Activated naive CD4-positive, alpha-beta T cell treated with anti-CD3 and anti-CD28 coated beads, Interleukin-2, amount 50 U/mL, for 16 hours (primary cell): ENCODE results near the gene ZNF627.
"Not testable (repeated sequence)": the region's sequence is repeated elsewhere in the genome, so short reads cannot be mapped to it uniquely, and the experiment has no call there.

Experiments used
- DNase-seq: peaks from one replicate; pipeline ENCODE4 v3.0.0-alpha.2; 2020

ZNF627 gene

GRCh38 chr19:11597202-11598102 lies at the start of gene ZNF627:
TSS of gene ZNF627 (plus strand) at chr19:11597483. CDS start at chr19:11597628, 145 bp downstream.
- peak; percentile 97 for DNase-seq

- DNase-seq = no peak
Measured at GRCh38 chr19:11547929-11548700, 49.2 kb upstream of the ZNF627 start.

- DNase-seq = no peak
Measured at GRCh38 chr19:11549386-11549953, 47.8 kb upstream of the ZNF627 start.

GRCh38 chr19:11550265-11550664 lies 47.0 kb upstream of the ZNF627 start:
- no peak for DNase-seq

GRCh38 chr19:11551603-11552235 lies 45.6 kb upstream of the ZNF627 start:
- no peak for DNase-seq

- no peak for DNase-seq
Measured at GRCh38 chr19:11552666-11553372, 44.5 kb upstream of the ZNF627 start.

- DNase-seq = no peak
Measured at GRCh38 chr19:11554160-11554559, 43.1 kb upstream of the ZNF627 start.

GRCh38 chr19:11555246-11555645 lies 42.0 kb upstream of the ZNF627 start:
- no peak for DNase-seq

- DNase-seq = no peak
Measured at GRCh38 chr19:11556634-11557420, 40.5 kb upstream of the ZNF627 start.

GRCh38 chr19:11558881-11559828 lies 38.1 kb upstream of the ZNF627 start, which contains the start of gene ELOF1:
TSS of gene ELOF1 (minus strand) at chr19:11559230. CDS start at chr19:11554347, 4,883 bp downstream.
- peak; percentile 97 for DNase-seq

GRCh38 chr19:11560404-11561051 lies 36.8 kb upstream of the ZNF627 start:
- DNase-seq = peak; percentile 58

- DNase-seq = no peak
Measured at GRCh38 chr19:11563532-11563931, 33.8 kb upstream of the ZNF627 start.

GRCh38 chr19:11564082-11564807 lies 33.0 kb upstream of the ZNF627 start:
- not testable (repeated sequence) for DNase-seq

- not testable (repeated sequence) for DNase-seq
Measured at GRCh38 chr19:11565649-11565980, 31.7 kb upstream of the ZNF627 start.

GRCh38 chr19:11566164-11566563 lies 31.1 kb upstream of the ZNF627 start:
- no peak for DNase-seq

GRCh38 chr19:11570039-11570462 lies 27.2 kb upstream of the ZNF627 start:
- no peak for DNase-seq

- DNase-seq = not testable (repeated sequence)
Measured at GRCh38 chr19:11573354-11573753, 23.9 kb upstream of the ZNF627 start.

GRCh38 chr19:11573763-11574162 lies 23.5 kb upstream of the ZNF627 start:
- DNase-seq = not testable (repeated sequence)

- DNase-seq = no peak
Measured at GRCh38 chr19:11574689-11575088, 22.6 kb upstream of the ZNF627 start.
